ENCODE data around the gene KSR2. TPM values are rescaled to one million over a fixed set of nuclear protein-coding genes. Genes with fewer than 3 reads are reported as not detected.
"Not testable (repeated sequence)": the region's sequence is repeated elsewhere in the genome, so short reads cannot be mapped to it uniquely, and the experiment has no call there.

KSR2 gene
- total RNA-seq, 3 donors from 2014 or later = 0.05 to 0.08 (median 0.05) TPM

GRCh38 chr12:117890644-117891043, 78.1 kb downstream of the KSR2 start:
- no peak overlapping the region for H3K4me3 Mint-ChIP-seq
- H3K27me3 Mint-ChIP-seq (ENCODE audit: low read depth) = peaks cover 7% of the 10 kb centered on the region
- ATAC-seq = no peak
- H3K4me1 Mint-ChIP-seq (ENCODE audit: low read depth) = no peaks in the 10 kb centered on the region
- H3K9me3 Mint-ChIP-seq = no peaks in the 10 kb centered on the region
- H3K36me3 Mint-ChIP-seq (ENCODE audit: insufficient read depth) = no peaks in the 10 kb centered on the region
- DNase-seq = no peak

- no peaks in the 10 kb centered on the region for H3K4me1 Mint-ChIP-seq (ENCODE audit: low read depth)
- ATAC-seq (no peak), DNase-seq (no peak)
- no peaks in the 10 kb centered on the region for H3K9me3 Mint-ChIP-seq
- H3K27me3 Mint-ChIP-seq (ENCODE audit: low read depth) = peaks cover 7% of the 10 kb centered on the region
- H3K36me3 Mint-ChIP-seq (ENCODE audit: insufficient read depth) = no peaks in the 10 kb centered on the region
- no peak overlapping the region for H3K4me3 Mint-ChIP-seq
Observed at GRCh38 chr12:117890137-117890536, 78.7 kb downstream of the KSR2 start.

- no peaks in the 10 kb centered on the region for H3K36me3 Mint-ChIP-seq (ENCODE audit: insufficient read depth)
- H3K27me3 Mint-ChIP-seq (ENCODE audit: low read depth) = peaks cover 7% of the 10 kb centered on the region
- H3K4me1 Mint-ChIP-seq (ENCODE audit: low read depth) = no peaks in the 10 kb centered on the region
Observed at GRCh38 chr12:117889098-117889497, 79.7 kb downstream of the KSR2 start.

GRCh38 chr12:117885211-117885610, 83.6 kb downstream of the KSR2 start:
- ATAC-seq (no peak), DNase-seq (no peak)
- H3K4me3 Mint-ChIP-seq = no peak overlapping the region

More at GRCh38 chr12:117889098-117889497, 79.7 kb downstream of the KSR2 start:
- no peaks in the 10 kb centered on the region for H3K9me3 Mint-ChIP-seq
- H3K4me3 Mint-ChIP-seq = no peak overlapping the region
- ATAC-seq (no peak), DNase-seq (no peak)

GRCh38 chr12:117884161-117884560, 84.6 kb downstream of the KSR2 start:
- ATAC-seq (no peak), DNase-seq (no peak)
- no peaks in the 10 kb centered on the region for H3K9me3 Mint-ChIP-seq
- peaks cover 20% of the 10 kb centered on the region for H3K27me3 Mint-ChIP-seq (ENCODE audit: low read depth)
- no peak overlapping the region for H3K4me3 Mint-ChIP-seq
- H3K36me3 Mint-ChIP-seq (ENCODE audit: insufficient read depth) = no peaks in the 10 kb centered on the region
- H3K4me1 Mint-ChIP-seq (ENCODE audit: low read depth) = no peaks in the 10 kb centered on the region

More at GRCh38 chr12:117885211-117885610, 83.6 kb downstream of the KSR2 start:
- Mint-ChIP-seq H3K9me3 (no peaks in the 10 kb centered on the region), H3K27me3 (ENCODE audit: low read depth) (peaks cover 20% of the 10 kb centered on the region), H3K36me3 (ENCODE audit: insufficient read depth) (no peaks in the 10 kb centered on the region), H3K4me1 (ENCODE audit: low read depth) (no peaks in the 10 kb centered on the region)

GRCh38 chr12:117882603-117883184, 86.1 kb downstream of the KSR2 start:
- Mint-ChIP-seq H3K4me3 (no peak overlapping the region), H3K27me3 (ENCODE audit: low read depth) (peaks cover 17% of the 10 kb centered on the region), H3K4me1 (ENCODE audit: low read depth) (no peaks in the 10 kb centered on the region), H3K36me3 (ENCODE audit: insufficient read depth) (no peaks in the 10 kb centered on the region), H3K9me3 (no peaks in the 10 kb centered on the region)
- no peak for ATAC-seq
- DNase-seq = no peak

- Mint-ChIP-seq H3K4me3 (no peak overlapping the region), H3K9me3 (no peaks in the 10 kb centered on the region), H3K36me3 (ENCODE audit: insufficient read depth) (no peaks in the 10 kb centered on the region), H3K4me1 (ENCODE audit: low read depth) (no peaks in the 10 kb centered on the region), H3K27me3 (ENCODE audit: low read depth) (peaks cover 17% of the 10 kb centered on the region)
- DNase-seq (no peak), ATAC-seq (no peak)
Observed at GRCh38 chr12:117882181-117882580, 86.6 kb downstream of the KSR2 start.

- ATAC-seq (no peak), DNase-seq (no peak)
- no peaks in the 10 kb centered on the region for H3K4me1 Mint-ChIP-seq (ENCODE audit: low read depth)
- H3K9me3 Mint-ChIP-seq = no peaks in the 10 kb centered on the region
- peaks cover 18% of the 10 kb centered on the region for H3K27me3 Mint-ChIP-seq (ENCODE audit: low read depth)
- H3K4me3 Mint-ChIP-seq = no peak overlapping the region
- H3K36me3 Mint-ChIP-seq (ENCODE audit: insufficient read depth) = no peaks in the 10 kb centered on the region
Observed at GRCh38 chr12:117881517-117881916, 87.3 kb downstream of the KSR2 start.

- Mint-ChIP-seq H3K4me1 (ENCODE audit: low read depth) (peaks cover 11% of the 10 kb centered on the region), H3K4me3 (no peak overlapping the region), H3K9me3 (no peaks in the 10 kb centered on the region), H3K27me3 (ENCODE audit: low read depth) (peaks cover 30% of the 10 kb centered on the region), H3K36me3 (ENCODE audit: insufficient read depth) (no peaks in the 10 kb centered on the region)
- ATAC-seq (no peak), DNase-seq (no peak)
Observed at GRCh38 chr12:117878605-117879004, 90.2 kb downstream of the KSR2 start.

- Mint-ChIP-seq H3K36me3 (ENCODE audit: insufficient read depth) (no peaks in the 10 kb centered on the region), H3K4me3 (no peak overlapping the region), H3K27me3 (ENCODE audit: low read depth) (peaks cover 18% of the 10 kb centered on the region), H3K4me1 (ENCODE audit: low read depth) (peaks cover 11% of the 10 kb centered on the region), H3K9me3 (no peaks in the 10 kb centered on the region)
- DNase-seq (no peak), ATAC-seq (no peak)
Observed at GRCh38 chr12:117876436-117876816, 92.4 kb downstream of the KSR2 start.

GRCh38 chr12:117875744-117876435, 92.9 kb downstream of the KSR2 start:
- ATAC-seq (peak; percentile 64 to 66), DNase-seq (no peak)
- Mint-ChIP-seq H3K36me3 (ENCODE audit: insufficient read depth) (no peaks in the 10 kb centered on the region), H3K4me3 (no peak overlapping the region), H3K27me3 (ENCODE audit: low read depth) (peaks cover 18% of the 10 kb centered on the region), H3K4me1 (ENCODE audit: low read depth) (peaks cover 11% of the 10 kb centered on the region), H3K9me3 (no peaks in the 10 kb centered on the region)

GRCh38 chr12:117874842-117875434, 93.9 kb downstream of the KSR2 start:
- H3K4me3 Mint-ChIP-seq = no peak overlapping the region
- DNase-seq (peak; percentile 52), ATAC-seq (peak; percentile 55 to 62)
- H3K4me1 Mint-ChIP-seq (ENCODE audit: low read depth) = peaks cover 11% of the 10 kb centered on the region
- H3K36me3 Mint-ChIP-seq (ENCODE audit: insufficient read depth) = no peaks in the 10 kb centered on the region
- H3K9me3 Mint-ChIP-seq = no peaks in the 10 kb centered on the region
- H3K27me3 Mint-ChIP-seq (ENCODE audit: low read depth) = peaks cover 18% of the 10 kb centered on the region

- not testable (repeated sequence) for H3K9me3 Mint-ChIP-seq; DNase-seq; H3K36me3 Mint-ChIP-seq (ENCODE audit: insufficient read depth); H3K4me3 Mint-ChIP-seq; ATAC-seq
- peaks cover 11% of the 10 kb centered on the region for H3K4me1 Mint-ChIP-seq (ENCODE audit: low read depth)
- H3K27me3 Mint-ChIP-seq (ENCODE audit: low read depth) = peaks cover 18% of the 10 kb centered on the region
Observed at GRCh38 chr12:117874198-117874597, 94.6 kb downstream of the KSR2 start.

GRCh38 chr12:117872546-117873169, 96.1 kb downstream of the KSR2 start:
- Mint-ChIP-seq H3K9me3 (no peaks in the 10 kb centered on the region), H3K4me3 (no peak overlapping the region), H3K27me3 (ENCODE audit: low read depth) (peaks cover 16% of the 10 kb centered on the region), H3K4me1 (ENCODE audit: low read depth) (peaks cover 11% of the 10 kb centered on the region), H3K36me3 (ENCODE audit: insufficient read depth) (no peaks in the 10 kb centered on the region)
- DNase-seq = no peak
- no peak for ATAC-seq
